ENCODE data around the gene NPTXR.

NPTXR gene

DNA sequence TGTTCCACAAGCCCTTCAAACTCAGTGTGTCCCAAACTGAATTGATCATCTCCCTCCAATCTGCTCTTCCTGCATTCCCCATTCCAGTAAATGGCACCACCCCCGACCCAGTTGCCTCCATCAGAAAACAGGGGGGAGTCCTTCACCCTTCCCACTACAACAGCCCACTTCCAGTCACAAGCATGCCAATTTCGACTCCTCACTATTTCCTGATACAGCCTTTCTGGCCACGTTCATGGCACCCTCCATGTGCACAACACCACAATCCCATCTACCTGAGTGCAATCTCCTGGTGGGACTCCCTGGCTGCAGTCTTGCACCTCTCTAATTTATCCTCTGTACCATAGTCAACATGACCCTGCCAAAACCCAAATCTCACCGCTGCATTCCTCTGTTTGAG, 48.3 kb downstream of the NPTXR start:
- TF ChIP-seq, protein P1, sequence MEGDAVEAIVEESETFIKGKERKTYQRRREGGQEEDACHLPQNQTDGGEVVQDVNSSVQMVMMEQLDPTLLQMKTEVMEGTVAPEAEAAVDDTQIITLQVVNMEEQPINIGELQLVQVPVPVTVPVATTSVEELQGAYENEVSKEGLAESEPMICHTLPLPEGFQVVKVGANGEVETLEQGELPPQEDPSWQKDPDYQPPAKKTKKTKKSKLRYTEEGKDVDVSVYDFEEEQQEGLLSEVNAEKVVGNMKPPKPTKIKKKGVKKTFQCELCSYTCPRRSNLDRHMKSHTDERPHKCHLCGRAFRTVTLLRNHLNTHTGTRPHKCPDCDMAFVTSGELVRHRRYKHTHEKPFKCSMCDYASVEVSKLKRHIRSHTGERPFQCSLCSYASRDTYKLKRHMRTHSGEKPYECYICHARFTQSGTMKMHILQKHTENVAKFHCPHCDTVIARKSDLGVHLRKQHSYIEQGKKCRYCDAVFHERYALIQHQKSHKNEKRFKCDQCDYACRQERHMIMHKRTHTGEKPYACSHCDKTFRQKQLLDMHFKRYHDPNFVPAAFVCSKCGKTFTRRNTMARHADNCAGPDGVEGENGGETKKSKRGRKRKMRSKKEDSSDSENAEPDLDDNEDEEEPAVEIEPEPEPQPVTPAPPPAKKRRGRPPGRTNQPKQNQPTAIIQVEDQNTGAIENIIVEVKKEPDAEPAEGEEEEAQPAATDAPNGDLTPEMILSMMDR (IDR thresholded peaks at IDR 0.05; ENCODE audit: borderline replicate concordance, insufficient read depth, low read depth, low read length) = no peak

GRCh38 chr22:38793721-38794466, 49.9 kb downstream of the NPTXR start, which contains the start of gene DNAL4:
Gene DNAL4 (minus strand): TSS chr22:38794143. CDS start chr22:38782731, 11,412 bp downstream.
- H3K4me3 ChIP-seq (ENCODE audit: low read depth, low read length) = peak within 1 kb of the TSS; percentile 75

More for the DNA sequence above, 48.3 kb downstream of the NPTXR start:
- H3K4me3 ChIP-seq (ENCODE audit: low read depth, low read length) = no peak overlapping the region

DNA sequence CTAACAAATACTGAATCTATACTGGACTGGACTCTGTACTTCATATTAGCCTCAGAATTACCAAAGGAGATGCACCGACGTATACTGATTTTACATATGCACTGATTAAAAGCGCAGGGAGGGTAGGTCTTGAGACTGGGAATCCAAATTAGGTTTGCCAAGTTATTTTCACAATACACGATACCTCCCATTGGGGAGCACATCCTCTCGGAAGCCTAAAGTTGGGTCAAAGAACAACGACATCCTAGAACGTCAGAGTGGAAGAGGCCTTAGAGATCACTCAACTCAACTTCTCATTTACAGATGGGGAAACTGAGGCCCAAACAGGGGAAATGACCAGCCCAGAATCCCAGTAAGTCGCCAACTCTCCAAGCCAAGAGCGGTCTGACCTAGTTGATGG, 50.5 kb downstream of the NPTXR start:
- TF ChIP-seq, protein P1 (IDR thresholded peaks at IDR 0.05; ENCODE audit: borderline replicate concordance, insufficient read depth, low read depth, low read length) = no peak
- peak overlapping the region; percentile 75 for H3K4me3 ChIP-seq (ENCODE audit: low read depth, low read length)

More at GRCh38 chr22:38793721-38794466, 49.9 kb downstream of the NPTXR start, which contains the start of gene DNAL4:
- TF ChIP-seq, protein P1 (IDR thresholded peaks at IDR 0.05; ENCODE audit: borderline replicate concordance, insufficient read depth, low read depth, low read length) = no peak

DNA sequence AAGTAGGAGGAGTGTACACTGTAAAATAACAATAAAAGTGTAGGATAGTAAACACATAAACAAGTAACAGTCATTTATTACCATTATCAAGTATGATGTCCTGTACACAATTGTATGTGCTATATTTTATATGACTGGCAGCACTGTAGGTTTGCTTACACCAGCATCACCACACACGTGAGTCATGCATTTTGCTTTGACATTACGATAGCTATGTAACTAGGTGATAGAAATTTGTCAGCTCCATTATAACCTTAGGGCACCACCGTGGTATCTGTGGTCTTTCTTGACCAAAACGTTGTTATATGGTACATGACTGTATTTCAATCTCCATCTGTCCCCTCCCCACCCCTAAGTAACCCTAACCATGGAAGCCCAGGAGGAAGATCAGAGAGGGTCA, 51.0 kb downstream of the NPTXR start:
- TF ChIP-seq, protein P1 (IDR thresholded peaks at IDR 0.05; ENCODE audit: borderline replicate concordance, insufficient read depth, low read depth, low read length) = no peak

GRCh38 chr22:38789606-38790005, 54.2 kb downstream of the NPTXR start:
- H3K4me3 ChIP-seq (ENCODE audit: low read depth, low read length) = no peak overlapping the region
- TF ChIP-seq, protein P1 (IDR thresholded peaks at IDR 0.05; ENCODE audit: borderline replicate concordance, insufficient read depth, low read depth, low read length) = no peak

More for the DNA sequence above, 51.0 kb downstream of the NPTXR start:
- H3K4me3 ChIP-seq (ENCODE audit: low read depth, low read length) = no peak overlapping the region

DNA sequence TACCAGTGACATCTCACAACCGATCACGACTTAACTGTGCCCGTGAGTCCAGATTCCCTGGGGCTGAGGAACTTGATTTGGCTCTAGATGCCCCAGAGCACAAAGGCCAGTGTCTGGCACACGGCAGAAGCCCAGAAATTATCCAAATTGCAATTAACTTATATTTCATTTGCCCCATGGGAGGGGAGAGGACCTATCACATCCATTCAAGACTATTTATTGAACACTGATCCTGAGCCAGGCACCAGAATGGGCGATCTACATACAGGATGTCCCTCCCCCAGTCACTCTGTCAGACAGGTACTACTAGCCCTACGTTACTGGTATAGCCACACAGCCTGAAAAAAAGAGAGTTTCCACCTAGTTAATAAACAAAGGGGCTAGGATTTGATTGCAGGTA, 55.0 kb downstream of the NPTXR start:
- no peak overlapping the region for H3K4me3 ChIP-seq (ENCODE audit: low read depth, low read length)
- TF ChIP-seq, protein P1 (IDR thresholded peaks at IDR 0.05; ENCODE audit: borderline replicate concordance, insufficient read depth, low read depth, low read length) = no peak

All from GM12875 (cell line).